Rectal smooth muscle tissue (tissue), 1 donor: Measurements from ENCODE around the gene FAM50B.

Source experiments
- H3K27ac ChIP-seq: one replicate; pipeline ENCODE4 v1.7.0; 2013; ENCODE audit warnings: low read depth, low read length, inconsistent platforms
- H3K27me3 ChIP-seq: one replicate; pipeline ENCODE4 v1.7.0; 2013; ENCODE audit warnings: low read length; ENCODE audit not compliant: control insufficient read depth, insufficient read depth
- H3K36me3 ChIP-seq: one replicate; pipeline ENCODE4 v1.7.0; 2013; ENCODE audit warnings: low read length; ENCODE audit not compliant: control insufficient read depth, insufficient read depth
- H3K4me1 ChIP-seq: one replicate; pipeline ENCODE4 v1.7.0; 2013; ENCODE audit warnings: low read length; ENCODE audit not compliant: control insufficient read depth, insufficient read depth
- H3K4me3 ChIP-seq: one replicate; pipeline ENCODE4 v1.7.0; 2013; ENCODE audit warnings: low read length
- H3K9ac ChIP-seq: one replicate; pipeline ENCODE4 v1.7.0; 2013; ENCODE audit warnings: low read length

The FAM50B gene

DNA sequence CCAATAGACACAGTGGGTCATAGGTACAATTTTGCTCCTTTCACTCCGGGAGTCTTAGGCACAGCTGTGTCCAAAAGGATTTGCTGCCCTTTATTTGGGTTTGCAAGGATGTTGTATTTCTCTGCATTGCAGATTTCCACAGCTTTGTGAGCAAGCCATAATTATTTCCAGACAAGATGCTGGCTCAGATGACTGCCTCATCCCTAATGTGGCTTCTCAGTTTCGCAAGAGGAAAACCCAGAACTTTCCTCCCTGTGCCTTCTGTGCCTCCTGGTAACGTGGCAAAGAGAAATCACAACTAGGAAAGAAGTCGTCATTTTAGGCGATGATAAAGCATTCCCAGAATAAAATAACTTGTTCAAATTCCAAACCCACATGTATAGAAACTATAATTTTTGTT lies 33.7 kb downstream of the FAM50B start:
- H3K27ac ChIP-seq = no peak overlapping the region
- no peaks in the 10 kb centered on the region for H3K36me3 ChIP-seq
- peaks cover 2% of the 10 kb centered on the region for H3K4me1 ChIP-seq
- H3K9ac ChIP-seq = no peak overlapping the region
- no peak overlapping the region for H3K4me3 ChIP-seq
- H3K27me3 ChIP-seq = no peaks in the 10 kb centered on the region

DNA sequence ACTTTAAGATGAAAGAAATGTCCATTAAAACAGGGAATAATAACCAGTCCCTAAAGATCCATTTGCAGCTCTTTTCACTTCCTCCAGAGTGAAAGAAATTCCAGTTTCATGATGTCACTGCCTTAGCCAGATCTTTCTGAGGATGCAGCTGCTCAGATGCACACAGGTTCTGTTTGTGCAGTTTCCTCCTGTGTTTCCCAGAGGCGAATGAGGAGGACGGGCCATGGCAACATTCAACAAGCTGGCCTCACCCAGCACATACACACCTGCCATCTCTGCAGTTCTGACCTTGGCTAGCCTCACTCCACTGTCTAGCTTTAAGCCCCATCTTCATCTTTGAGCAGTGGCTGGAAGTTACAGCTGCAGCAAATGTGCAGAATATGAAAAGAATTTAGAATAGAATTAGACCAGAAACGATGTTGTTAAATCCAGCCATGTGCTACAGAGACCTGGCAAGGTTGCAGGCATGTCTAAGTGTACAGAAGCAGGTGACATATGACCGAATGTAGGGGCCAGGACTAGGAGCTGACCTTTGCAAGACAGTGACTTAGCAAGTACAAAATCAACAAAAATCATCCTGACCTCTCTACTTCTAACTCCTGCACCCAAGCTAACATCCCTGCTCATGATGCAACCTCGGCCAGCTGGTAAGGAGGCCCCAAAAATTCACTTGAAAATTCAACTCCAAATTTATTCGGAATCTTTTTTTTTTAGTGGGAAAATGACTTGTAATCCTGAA lies 35.0 kb downstream of the FAM50B start:
- Histone ChIP-seq H3K27ac (no peak overlapping the region), H3K27me3 (no peaks in the 10 kb centered on the region), H3K36me3 (no peaks in the 10 kb centered on the region), H3K4me1 (peaks cover 2% of the 10 kb centered on the region), H3K4me3 (no peak overlapping the region), H3K9ac (no peak overlapping the region)

DNA sequence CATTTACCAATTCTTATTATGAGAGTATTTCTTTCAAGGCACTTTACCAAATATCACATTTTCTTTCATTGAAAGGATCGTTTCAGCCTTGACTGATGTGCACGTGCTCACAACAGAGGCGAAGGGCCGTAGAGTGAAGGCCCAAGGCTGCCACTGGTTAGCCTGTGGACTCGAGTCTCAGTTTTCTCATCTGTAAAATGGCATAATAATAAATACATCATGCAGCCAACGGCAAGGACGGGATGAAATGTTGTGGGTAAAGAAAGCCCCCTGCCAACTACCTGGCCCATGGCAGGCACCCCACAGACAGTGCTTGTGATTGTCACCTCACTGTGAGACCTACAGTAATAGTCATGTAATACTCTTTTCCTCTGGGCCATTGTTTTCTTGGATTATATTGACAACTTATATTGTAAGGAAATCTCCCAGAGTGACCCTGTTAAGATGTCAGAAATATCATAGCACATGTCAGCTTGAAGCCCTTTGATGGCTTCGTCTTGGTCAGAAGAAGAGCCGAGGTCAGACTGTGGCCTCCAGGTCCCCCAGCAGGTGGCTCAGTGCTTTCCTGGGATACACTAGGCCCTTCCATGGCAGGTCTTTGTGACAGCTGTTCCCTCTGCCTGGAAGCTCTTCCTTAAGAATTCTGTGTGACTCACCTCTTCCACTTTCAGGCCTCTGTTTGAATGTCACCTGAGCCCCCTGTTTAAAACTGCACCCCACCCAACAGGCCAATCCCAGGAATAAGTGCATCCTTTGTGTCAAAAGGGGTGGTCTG lies 36.3 kb downstream of the FAM50B start:
- H3K9ac ChIP-seq = no peak overlapping the region
- H3K27me3 ChIP-seq = no peaks in the 10 kb centered on the region
- no peaks in the 10 kb centered on the region for H3K36me3 ChIP-seq
- no peak overlapping the region for H3K4me3 ChIP-seq
- H3K4me1 ChIP-seq = peaks cover 2% of the 10 kb centered on the region
- H3K27ac ChIP-seq = no peak overlapping the region

DNA sequence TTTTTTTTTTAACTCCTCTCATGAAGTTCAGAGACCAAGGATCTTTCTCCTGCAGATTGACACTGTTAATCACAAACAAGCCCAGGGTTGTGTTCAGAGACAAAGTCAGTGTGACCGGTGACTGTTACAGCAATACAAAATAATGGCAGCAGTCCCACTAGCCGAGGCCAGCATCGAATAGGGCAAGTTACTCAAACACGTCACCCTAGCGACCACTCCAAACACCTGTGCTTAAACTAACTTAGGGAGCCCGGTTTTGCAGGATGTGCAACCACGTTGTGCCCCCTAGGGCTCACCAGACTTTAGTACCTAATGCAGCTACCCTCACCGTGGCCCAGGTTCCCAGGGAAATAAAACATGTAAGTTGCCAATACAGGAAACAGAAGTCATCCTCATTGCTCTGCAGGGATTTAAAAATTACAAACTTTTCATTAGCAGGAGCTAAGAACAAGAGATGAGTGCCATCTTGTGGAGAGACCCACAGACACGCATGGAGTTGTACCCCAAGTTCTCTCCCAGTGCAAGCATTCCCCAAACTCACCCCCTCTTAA lies 38.1 kb downstream of the FAM50B start:
- peaks cover 2% of the 10 kb centered on the region for H3K4me1 ChIP-seq
- H3K27ac ChIP-seq = no peak overlapping the region
- no peaks in the 10 kb centered on the region for H3K27me3 ChIP-seq
- no peak overlapping the region for H3K9ac ChIP-seq
- H3K36me3 ChIP-seq = no peaks in the 10 kb centered on the region
- no peak overlapping the region for H3K4me3 ChIP-seq

DNA sequence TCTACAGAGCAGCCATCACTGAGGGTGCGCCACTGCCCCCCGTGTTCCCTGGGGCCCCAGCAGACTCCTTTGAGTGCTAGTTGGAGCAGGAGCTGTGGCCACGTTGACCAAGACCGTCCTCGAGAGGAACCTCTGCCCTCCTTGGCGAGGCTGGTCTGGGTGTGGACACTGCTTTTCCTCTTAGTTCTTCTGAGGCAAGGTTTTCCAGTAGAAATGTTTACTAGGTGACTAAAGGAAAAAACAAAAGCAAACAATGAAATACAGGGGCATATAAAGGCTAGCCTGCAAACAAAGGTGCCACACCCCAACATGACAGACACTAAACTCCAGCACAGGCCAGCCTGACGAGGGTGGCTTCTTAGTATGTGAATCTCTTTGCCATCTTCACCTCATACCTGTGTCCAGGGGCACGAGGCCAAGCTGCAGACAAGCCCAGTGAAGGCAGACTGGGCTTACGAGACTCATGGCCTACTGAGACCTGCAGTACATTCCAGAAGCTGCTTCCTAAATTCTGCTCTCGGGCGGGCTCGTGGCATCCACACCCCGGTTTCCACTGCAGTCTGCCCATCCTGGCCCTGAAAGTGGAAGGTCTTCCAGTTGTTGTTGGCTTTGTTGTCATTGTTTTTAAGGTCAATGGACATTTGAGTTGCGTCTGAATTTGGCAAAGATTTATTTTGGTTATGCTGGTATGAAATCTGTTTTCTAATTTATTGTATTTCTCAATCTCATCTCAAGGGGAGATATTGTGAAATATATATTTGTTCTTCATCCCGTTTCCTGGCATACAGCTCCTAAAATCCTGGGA lies 39.2 kb downstream of the FAM50B start:
- Histone ChIP-seq H3K4me1 (peaks cover 2% of the 10 kb centered on the region), H3K27me3 (no peaks in the 10 kb centered on the region), H3K9ac (no peak overlapping the region), H3K27ac (no peak overlapping the region), H3K36me3 (no peaks in the 10 kb centered on the region), H3K4me3 (no peak overlapping the region)

DNA sequence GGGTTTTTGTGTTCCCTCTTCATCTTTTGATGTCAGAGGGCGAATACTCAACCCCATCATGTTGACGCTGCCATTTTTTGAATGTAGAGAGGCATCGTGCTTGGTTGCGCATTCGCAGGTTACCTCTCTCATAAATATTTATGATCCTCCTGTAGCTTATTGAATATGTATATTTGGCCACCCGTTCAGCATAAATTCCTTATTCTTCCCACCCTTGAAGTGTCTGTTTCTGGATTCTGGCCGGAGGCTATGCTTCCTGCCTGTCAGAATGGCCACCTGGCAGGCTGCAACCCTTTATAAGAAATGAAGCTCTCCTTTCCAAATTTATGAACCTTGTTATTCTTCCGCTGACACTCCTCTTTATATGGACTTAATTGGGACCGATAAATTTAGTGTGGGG lies 40.9 kb downstream of the FAM50B start:
- H3K4me3 ChIP-seq = no peak overlapping the region
- no peak overlapping the region for H3K9ac ChIP-seq
- H3K27ac ChIP-seq = no peak overlapping the region
- H3K4me1 ChIP-seq = no peaks in the 10 kb centered on the region
- no peaks in the 10 kb centered on the region for H3K27me3 ChIP-seq
- no peaks in the 10 kb centered on the region for H3K36me3 ChIP-seq

DNA sequence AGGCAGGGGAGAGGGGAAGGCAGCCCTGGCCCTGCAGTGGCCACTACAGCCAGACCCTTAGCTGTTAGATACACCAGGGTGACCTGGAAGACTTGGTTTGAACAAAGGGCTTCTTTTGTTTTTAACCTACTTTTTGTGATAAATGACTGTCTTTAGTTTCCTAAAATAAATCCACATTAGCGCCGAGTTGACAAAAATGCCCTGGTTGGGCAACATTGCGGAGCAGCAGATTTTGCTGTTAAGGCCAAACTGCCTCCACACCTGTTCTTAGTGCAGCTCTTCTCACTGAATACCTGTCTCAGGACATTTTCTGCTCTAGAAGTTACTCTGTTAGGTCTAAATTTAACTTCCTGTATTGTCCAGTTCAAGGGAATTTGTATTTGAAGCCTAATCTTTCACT lies 42.7 kb downstream of the FAM50B start:
- H3K27ac ChIP-seq = no peak overlapping the region

DNA sequence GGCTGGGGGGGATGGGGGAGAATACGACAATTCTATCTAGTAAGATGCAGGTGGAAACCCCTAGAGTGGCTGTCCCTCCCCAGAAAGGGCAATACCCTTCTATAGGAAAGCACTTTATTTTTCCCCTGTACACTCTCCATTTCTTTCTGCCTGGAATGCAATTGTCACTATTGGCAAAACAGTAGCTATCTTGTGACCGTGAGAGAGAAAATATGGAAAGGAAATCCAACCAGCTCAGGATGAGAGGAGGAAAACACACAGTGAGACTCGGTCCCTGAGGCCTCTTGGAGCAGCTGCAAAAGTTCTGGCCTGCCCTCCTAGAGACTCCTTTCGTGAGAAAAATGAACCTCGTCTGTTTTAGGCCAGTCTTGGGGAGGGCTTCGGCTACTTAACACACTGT lies 43.4 kb downstream of the FAM50B start:
- Histone ChIP-seq H3K9ac (no peak overlapping the region), H3K4me1 (no peaks in the 10 kb centered on the region), H3K27ac (no peak overlapping the region), H3K36me3 (no peaks in the 10 kb centered on the region), H3K4me3 (no peak overlapping the region), H3K27me3 (no peaks in the 10 kb centered on the region)

More for the DNA sequence above, 42.7 kb downstream of the FAM50B start:
- Histone ChIP-seq H3K4me1 (no peaks in the 10 kb centered on the region), H3K36me3 (no peaks in the 10 kb centered on the region), H3K4me3 (no peak overlapping the region), H3K27me3 (no peaks in the 10 kb centered on the region), H3K9ac (no peak overlapping the region)

DNA sequence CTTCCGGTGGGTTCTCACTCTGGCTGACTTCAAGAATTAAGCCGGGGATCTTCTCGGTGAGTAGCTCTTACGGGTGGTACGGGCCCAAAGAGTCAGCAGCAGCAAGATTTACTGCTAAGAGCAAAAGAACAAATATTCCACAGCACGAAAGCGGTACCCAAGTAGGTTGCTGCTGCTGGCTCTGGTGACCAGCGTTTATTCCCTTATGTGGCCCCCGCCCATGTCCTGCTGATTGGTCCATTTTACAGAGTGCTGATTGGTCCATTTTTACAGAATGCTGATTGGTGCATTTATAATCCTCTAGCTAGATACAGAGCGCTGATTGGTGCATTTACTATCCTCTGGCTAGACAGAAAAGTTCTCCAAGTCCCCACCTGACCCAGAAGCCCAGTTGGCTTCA lies 44.3 kb downstream of the FAM50B start:
- no peak overlapping the region for H3K27ac ChIP-seq

DNA sequence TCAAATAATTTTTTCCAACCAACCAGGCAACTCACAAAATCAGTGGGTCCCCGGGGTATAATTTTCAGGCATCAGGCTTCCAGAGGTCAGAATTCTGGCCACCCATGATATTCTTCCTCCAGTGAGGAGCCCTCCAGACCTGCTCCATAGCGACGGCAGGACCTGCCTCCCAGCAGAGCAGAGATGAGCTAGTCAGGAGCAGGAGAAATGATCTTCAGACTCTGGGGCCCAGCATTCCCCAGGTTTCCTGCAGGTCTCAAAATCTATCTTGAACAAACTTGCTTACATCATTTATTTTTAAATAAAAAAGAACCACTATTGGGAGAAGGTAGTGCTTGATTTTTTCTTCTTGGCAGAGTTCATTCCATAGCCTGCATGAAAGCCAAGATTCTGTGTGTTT lies 44.7 kb downstream of the FAM50B start:
- no peaks in the 10 kb centered on the region for H3K36me3 ChIP-seq

More for the DNA sequence above, 44.3 kb downstream of the FAM50B start:
- H3K27me3 ChIP-seq = no peaks in the 10 kb centered on the region
- H3K4me1 ChIP-seq = no peaks in the 10 kb centered on the region
- no peak overlapping the region for H3K9ac ChIP-seq
- H3K4me3 ChIP-seq = no peak overlapping the region
- H3K36me3 ChIP-seq = no peaks in the 10 kb centered on the region

DNA sequence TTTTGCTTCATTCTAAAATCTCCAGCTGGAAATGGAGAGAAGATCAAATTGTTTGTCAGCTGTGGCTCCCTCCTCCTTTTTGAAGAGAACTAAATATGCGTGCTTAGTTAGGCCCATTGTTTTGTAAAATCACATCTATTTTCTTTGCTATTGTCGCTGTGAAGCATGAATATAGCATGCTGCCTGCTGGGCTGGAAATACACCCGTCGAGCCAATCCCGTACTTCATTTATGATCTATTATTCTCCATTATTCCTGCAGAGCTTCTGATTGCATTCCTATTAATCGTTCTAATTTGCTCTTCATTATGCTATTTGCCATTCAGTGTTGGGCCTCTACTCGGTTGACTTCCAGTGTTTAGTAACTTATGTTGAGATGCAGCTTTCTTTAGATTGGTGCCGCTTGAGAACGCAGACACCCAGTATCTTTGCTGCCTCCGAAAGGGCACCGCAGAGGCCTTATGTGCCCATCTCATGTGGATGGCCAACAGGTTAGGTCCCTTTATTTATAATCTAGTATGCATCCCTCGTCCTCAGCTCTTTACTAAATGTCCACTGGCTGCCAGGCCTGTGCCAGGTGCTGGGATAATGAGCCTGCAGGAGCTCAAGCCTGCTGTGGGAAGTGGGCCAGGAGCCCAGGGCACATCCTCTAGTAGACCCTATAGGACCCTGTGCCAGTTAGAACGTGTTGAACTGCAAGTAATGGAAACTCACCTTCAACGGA lies 45.6 kb downstream of the FAM50B start:
- Histone ChIP-seq H3K27ac (no peak overlapping the region), H3K4me3 (no peak overlapping the region), H3K36me3 (no peaks in the 10 kb centered on the region), H3K27me3 (no peaks in the 10 kb centered on the region), H3K4me1 (no peaks in the 10 kb centered on the region), H3K9ac (no peak overlapping the region)

More for the DNA sequence above, 44.7 kb downstream of the FAM50B start:
- H3K4me3 ChIP-seq = no peak overlapping the region
- no peaks in the 10 kb centered on the region for H3K4me1 ChIP-seq
- no peaks in the 10 kb centered on the region for H3K27me3 ChIP-seq
- no peak overlapping the region for H3K27ac ChIP-seq
- no peak overlapping the region for H3K9ac ChIP-seq

DNA sequence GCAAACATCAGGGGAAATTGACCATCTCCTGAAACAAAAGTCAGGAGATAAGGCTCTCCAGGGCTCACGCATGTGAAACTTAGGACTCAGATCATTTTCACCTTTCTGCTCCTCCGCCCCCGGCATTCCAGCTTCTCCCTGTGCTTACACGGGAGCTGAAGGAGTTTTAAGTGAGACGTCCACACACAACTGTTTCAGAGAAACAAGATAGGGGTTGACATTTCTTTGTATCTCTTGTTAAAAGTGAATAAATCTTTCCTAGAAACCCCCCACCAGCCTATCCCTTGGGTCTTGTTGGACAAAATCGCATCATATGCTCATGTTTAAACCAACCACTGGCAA lies 46.1 kb downstream of the FAM50B start:
- Histone ChIP-seq H3K27ac (no peak overlapping the region), H3K4me3 (no peak overlapping the region), H3K27me3 (no peaks in the 10 kb centered on the region), H3K4me1 (no peaks in the 10 kb centered on the region), H3K36me3 (no peaks in the 10 kb centered on the region), H3K9ac (no peak overlapping the region)
